ENCODE measurements around the gene SPAG8.

Gene SPAG8

DNA sequence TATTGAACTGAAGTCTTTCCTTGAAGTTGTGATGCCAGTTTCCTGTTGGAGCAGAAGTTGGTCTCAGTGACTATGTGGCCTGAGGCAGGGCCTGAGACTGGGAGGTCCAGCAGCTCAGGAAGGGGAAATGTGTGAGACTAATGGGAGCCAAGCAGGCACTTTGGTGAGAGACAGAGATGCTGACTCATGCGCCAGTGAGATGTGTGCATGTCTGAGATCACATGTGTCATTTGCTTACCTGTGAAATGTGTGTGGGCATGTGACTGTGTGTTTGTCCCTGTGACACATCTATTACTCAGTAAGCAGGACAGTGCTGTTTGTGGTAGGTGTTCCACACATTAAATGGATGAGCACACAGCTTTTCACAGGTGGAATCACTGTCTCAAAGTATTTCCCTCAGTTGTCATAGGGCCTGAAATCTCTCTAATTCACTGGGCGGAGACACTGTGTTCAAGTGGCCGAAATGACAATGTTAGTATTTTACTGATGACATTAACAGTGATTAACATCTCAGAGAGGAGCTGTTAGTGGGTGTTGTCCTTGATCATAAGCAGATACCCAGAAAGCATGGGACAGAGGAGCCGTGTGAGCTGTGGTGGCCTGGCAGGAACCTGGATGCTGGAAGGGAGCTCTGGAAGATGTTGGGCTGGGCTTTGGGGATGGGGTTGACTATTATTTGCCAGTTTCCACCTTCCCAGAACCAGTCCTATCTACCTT lies 13.2 kb downstream of the SPAG8 start:
- peaks cover 11% of the 10 kb centered on the region; the same call in 1 of the 2 replicates for H3K36me3 ChIP-seq (ENCODE audit: insufficient read depth, low read length)
- H3K79me2 ChIP-seq (ENCODE audit: insufficient read depth, low read length), result no peaks in the 10 kb centered on the region
- no peaks in the 10 kb centered on the region for H3K4me1 ChIP-seq (ENCODE audit: insufficient read depth, low read length)
- DNase-seq (no peak), ATAC-seq (ENCODE audit: insufficient read depth, low read depth) (no peak)
- no peak overlapping the region for H3K27ac ChIP-seq (ENCODE audit: low read length)
- no peaks in the 10 kb centered on the region for H3K9me3 ChIP-seq (ENCODE audit: insufficient read depth, low read length, severe bottlenecking)
- no peak overlapping the region for H3K9ac ChIP-seq (ENCODE audit: low read depth, low read length)
- H3K27me3 ChIP-seq (ENCODE audit: insufficient read depth, low read length, poor library complexity), result no peaks in the 10 kb centered on the region
- TF ChIP-seq EZH2 (IDR thresholded peaks at IDR 0.05; ENCODE audit: borderline replicate concordance, low read depth, low read length, severe bottlenecking), result no peak
- TF ChIP-seq, protein P1, sequence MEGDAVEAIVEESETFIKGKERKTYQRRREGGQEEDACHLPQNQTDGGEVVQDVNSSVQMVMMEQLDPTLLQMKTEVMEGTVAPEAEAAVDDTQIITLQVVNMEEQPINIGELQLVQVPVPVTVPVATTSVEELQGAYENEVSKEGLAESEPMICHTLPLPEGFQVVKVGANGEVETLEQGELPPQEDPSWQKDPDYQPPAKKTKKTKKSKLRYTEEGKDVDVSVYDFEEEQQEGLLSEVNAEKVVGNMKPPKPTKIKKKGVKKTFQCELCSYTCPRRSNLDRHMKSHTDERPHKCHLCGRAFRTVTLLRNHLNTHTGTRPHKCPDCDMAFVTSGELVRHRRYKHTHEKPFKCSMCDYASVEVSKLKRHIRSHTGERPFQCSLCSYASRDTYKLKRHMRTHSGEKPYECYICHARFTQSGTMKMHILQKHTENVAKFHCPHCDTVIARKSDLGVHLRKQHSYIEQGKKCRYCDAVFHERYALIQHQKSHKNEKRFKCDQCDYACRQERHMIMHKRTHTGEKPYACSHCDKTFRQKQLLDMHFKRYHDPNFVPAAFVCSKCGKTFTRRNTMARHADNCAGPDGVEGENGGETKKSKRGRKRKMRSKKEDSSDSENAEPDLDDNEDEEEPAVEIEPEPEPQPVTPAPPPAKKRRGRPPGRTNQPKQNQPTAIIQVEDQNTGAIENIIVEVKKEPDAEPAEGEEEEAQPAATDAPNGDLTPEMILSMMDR (IDR thresholded peaks at IDR 0.05; ENCODE audit: borderline replicate concordance, extremely low read depth, low read length, poor library complexity, severe bottlenecking), result no peak
- H4K20me1 ChIP-seq (ENCODE audit: insufficient read depth, low read length), result no peaks in the 10 kb centered on the region
- no peak overlapping the region for H3K4me3 ChIP-seq (ENCODE audit: low read depth in 1 of 2, low read length in 2 of 2)
- no peak overlapping the region for H3K4me2 ChIP-seq (ENCODE audit: insufficient read depth, low read length)
- H2AFZ ChIP-seq (ENCODE audit: low read depth, low read length), result no peak overlapping the region

DNA sequence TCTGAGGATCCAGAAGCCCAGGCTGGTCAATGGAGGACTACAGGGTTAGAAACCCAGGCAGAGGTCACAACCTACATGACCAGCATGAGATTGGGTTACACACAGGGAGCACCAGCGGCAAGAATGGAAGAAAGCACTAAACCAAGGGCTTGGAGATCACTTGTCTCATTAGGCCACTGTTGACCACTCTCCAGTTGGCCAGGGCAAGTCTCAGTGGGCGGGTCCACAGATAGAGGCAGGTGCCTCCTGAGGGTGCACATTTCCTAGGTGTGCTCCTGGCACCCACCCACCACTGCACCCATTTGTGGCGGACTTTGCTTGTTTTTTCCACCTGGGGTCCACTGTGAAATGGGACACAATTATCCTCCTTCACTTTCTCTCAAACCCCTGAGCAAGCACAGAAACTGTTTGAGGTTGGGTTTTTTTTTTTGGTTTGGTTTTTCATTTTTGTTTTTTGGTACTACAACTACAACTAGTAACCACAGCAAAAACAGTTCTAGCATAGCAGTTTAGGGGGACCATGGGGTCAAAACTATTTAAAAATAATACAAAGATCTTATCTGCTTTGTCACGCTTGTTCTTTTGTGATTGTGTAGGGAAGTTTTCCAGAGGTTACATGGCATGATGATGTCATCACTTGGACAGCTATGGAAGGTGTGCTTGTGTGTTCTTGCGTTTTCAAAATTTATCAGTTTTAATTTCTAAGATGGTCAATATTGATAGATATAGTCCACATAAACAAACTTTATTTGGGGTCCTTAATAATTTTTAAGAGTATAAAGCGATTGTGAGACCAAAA lies 14.6 kb downstream of the SPAG8 start:
- Histone ChIP-seq H3K27ac (ENCODE audit: low read length) (no peak overlapping the region), H3K36me3 (ENCODE audit: insufficient read depth, low read length) (peaks cover 8% of the 10 kb centered on the region), H3K27me3 (ENCODE audit: insufficient read depth, low read length, poor library complexity) (no peaks in the 10 kb centered on the region), H3K4me2 (ENCODE audit: insufficient read depth, low read length) (no peak overlapping the region), H2AFZ (ENCODE audit: low read depth, low read length) (no peak overlapping the region), H3K79me2 (ENCODE audit: insufficient read depth, low read length) (no peaks in the 10 kb centered on the region), H4K20me1 (ENCODE audit: insufficient read depth, low read length) (no peaks in the 10 kb centered on the region), H3K4me3 (ENCODE audit: low read depth in 1 of 2, low read length in 2 of 2) (no peak overlapping the region), H3K9me3 (ENCODE audit: insufficient read depth, low read length, severe bottlenecking) (no peaks in the 10 kb centered on the region), H3K4me1 (ENCODE audit: insufficient read depth, low read length) (no peaks in the 10 kb centered on the region), H3K9ac (ENCODE audit: low read depth, low read length) (no peak overlapping the region)
- ATAC-seq (ENCODE audit: insufficient read depth, low read depth), result no peak
- TF ChIP-seq, protein P1 (IDR thresholded peaks at IDR 0.05; ENCODE audit: borderline replicate concordance, extremely low read depth, low read length, poor library complexity, severe bottlenecking), result no peak
- no peak for TF ChIP-seq EZH2 (IDR thresholded peaks at IDR 0.05; ENCODE audit: borderline replicate concordance, low read depth, low read length, severe bottlenecking)
- DNase-seq, result no peak

DNA sequence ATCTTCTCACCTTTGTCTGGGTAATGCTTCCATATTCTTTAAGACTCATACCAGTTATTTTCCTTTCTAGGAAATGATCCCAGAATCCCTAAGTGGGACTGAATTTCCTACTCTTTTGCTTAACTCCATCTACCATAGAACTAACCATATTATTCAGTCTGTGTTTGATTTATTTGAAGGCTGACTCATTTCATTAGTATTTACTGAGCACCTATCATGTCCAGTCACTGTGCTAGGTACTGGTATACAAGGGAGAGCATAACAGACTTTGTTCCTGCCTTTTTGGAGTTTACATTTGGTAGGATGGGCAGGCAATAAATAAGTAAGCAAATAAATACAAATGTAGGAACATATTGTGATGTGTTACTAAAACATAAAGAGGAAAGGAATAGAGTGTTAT lies 16.4 kb downstream of the SPAG8 start:
- Histone ChIP-seq H3K4me3 (ENCODE audit: low read depth in 1 of 2, low read length in 2 of 2) (no peak overlapping the region), H3K9me3 (ENCODE audit: insufficient read depth, low read length, severe bottlenecking) (no peaks in the 10 kb centered on the region), H4K20me1 (ENCODE audit: insufficient read depth, low read length) (no peaks in the 10 kb centered on the region), H3K36me3 (ENCODE audit: insufficient read depth, low read length) (peaks cover 3% of the 10 kb centered on the region), H3K4me1 (ENCODE audit: insufficient read depth, low read length) (no peaks in the 10 kb centered on the region), H3K9ac (ENCODE audit: low read depth, low read length) (no peak overlapping the region), H3K27me3 (ENCODE audit: insufficient read depth, low read length, poor library complexity) (no peaks in the 10 kb centered on the region), H3K27ac (ENCODE audit: low read length) (no peak overlapping the region), H3K4me2 (ENCODE audit: insufficient read depth, low read length) (no peak overlapping the region), H3K79me2 (ENCODE audit: insufficient read depth, low read length) (no peaks in the 10 kb centered on the region), H2AFZ (ENCODE audit: low read depth, low read length) (no peak overlapping the region)
- no peak for DNase-seq
- no peak for TF ChIP-seq EZH2 (IDR thresholded peaks at IDR 0.05; ENCODE audit: borderline replicate concordance, low read depth, low read length, severe bottlenecking)
- no peak for ATAC-seq (ENCODE audit: insufficient read depth, low read depth)

DNA sequence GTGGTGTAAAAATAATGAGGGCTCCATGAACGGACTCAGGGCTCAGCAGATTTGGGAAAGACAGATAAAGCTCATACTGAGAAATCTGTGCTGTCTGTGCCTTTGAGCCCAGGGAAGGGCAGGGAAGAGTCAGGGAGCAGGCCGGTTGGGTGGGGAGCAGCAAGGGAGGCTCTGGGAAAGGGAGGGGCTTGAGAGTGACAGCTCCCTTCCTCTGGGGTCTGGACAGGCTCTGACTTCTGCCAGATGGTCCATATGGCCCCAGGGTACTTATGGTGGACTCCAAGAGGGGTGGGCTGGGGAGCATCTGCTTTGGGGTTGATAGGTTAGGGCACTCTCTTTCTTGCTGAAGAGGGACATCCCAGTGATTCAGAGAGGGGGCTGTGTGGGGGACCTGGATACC lies 18.6 kb downstream of the SPAG8 start:
- ATAC-seq (ENCODE audit: insufficient read depth, low read depth) (no peak), DNase-seq (no peak)
- no peaks in the 10 kb centered on the region for H3K27me3 ChIP-seq (ENCODE audit: insufficient read depth, low read length, poor library complexity)
- H3K79me2 ChIP-seq (ENCODE audit: insufficient read depth, low read length), result no peaks in the 10 kb centered on the region
- no peaks in the 10 kb centered on the region for H3K4me1 ChIP-seq (ENCODE audit: insufficient read depth, low read length)
- no peak overlapping the region for H3K27ac ChIP-seq (ENCODE audit: low read length)
- H3K4me3 ChIP-seq (ENCODE audit: low read depth in 1 of 2, low read length in 2 of 2), result no peak overlapping the region
- no peak overlapping the region for H3K4me2 ChIP-seq (ENCODE audit: insufficient read depth, low read length)
- no peaks in the 10 kb centered on the region for H3K9me3 ChIP-seq (ENCODE audit: insufficient read depth, low read length, severe bottlenecking)
- TF ChIP-seq, protein P1 (IDR thresholded peaks at IDR 0.05; ENCODE audit: borderline replicate concordance, extremely low read depth, low read length, poor library complexity, severe bottlenecking), result no peak
- no peak for TF ChIP-seq EZH2 (IDR thresholded peaks at IDR 0.05; ENCODE audit: borderline replicate concordance, low read depth, low read length, severe bottlenecking)
- H3K9ac ChIP-seq (ENCODE audit: low read depth, low read length), result no peak overlapping the region
- H4K20me1 ChIP-seq (ENCODE audit: insufficient read depth, low read length), result no peaks in the 10 kb centered on the region
- peaks cover 6% of the 10 kb centered on the region for H3K36me3 ChIP-seq (ENCODE audit: insufficient read depth, low read length)
- no peak overlapping the region for H2AFZ ChIP-seq (ENCODE audit: low read depth, low read length)

All from DND-41 (cell line).